AG08395 (cell line): Measurements from ENCODE around the gene MUSK.

ENCODE experiments used
- DNase-seq: peaks from one replicate; pipeline ENCODE4 v3.0.0; 2012; ENCODE audit warnings: mixed read lengths, low spot score

Gene MUSK

GRCh38 chr9:110668570-110669167, at the start of gene MUSK:
Gene MUSK (plus strand): TSS chr9:110668791. CDS start chr9:110668905, 114 bp downstream.
- no peak for DNase-seq

- DNase-seq, result peak; percentile 28
Observed at GRCh38 chr9:110619831-110620230, 48.8 kb upstream of the MUSK start.

GRCh38 chr9:110620726-110621125, 47.9 kb upstream of the MUSK start:
- no peak for DNase-seq

GRCh38 chr9:110622368-110622767, 46.2 kb upstream of the MUSK start:
- DNase-seq, result no peak

- peak; percentile 52 for DNase-seq
Observed at GRCh38 chr9:110623462-110624025, 45.0 kb upstream of the MUSK start.

- DNase-seq, result peak; percentile 50
Observed at GRCh38 chr9:110626101-110626829, 42.3 kb upstream of the MUSK start.

- DNase-seq, result no peak
Observed at GRCh38 chr9:110635589-110635988, 33.0 kb upstream of the MUSK start.

- DNase-seq, result peak; percentile 12
Observed at GRCh38 chr9:110638381-110638954, 30.1 kb upstream of the MUSK start.

- no peak for DNase-seq
Observed at GRCh38 chr9:110640736-110641135, 27.9 kb upstream of the MUSK start.

GRCh38 chr9:110641293-110641692, 27.3 kb upstream of the MUSK start:
- no peak for DNase-seq

- no peak for DNase-seq
Observed at GRCh38 chr9:110648696-110649095, 19.9 kb upstream of the MUSK start.

GRCh38 chr9:110650261-110650660, 18.3 kb upstream of the MUSK start:
- peak; percentile 64 for DNase-seq

GRCh38 chr9:110650991-110651411, 17.6 kb upstream of the MUSK start:
- peak; percentile 77 for DNase-seq

- peak; percentile 53 for DNase-seq
Observed at GRCh38 chr9:110655754-110656641, 12.6 kb upstream of the MUSK start.

- no peak for DNase-seq
Observed at GRCh38 chr9:110659891-110660541, 8.6 kb upstream of the MUSK start.

- no peak for DNase-seq
Observed at GRCh38 chr9:110669433-110669832, 842 bp downstream of the MUSK start.

GRCh38 chr9:110671849-110672248, 3.3 kb downstream of the MUSK start:
- DNase-seq, result no peak

GRCh38 chr9:110672873-110673510, 4.4 kb downstream of the MUSK start:
- DNase-seq, result no peak

- no peak for DNase-seq
Observed at GRCh38 chr9:110687497-110687896, 18.9 kb downstream of the MUSK start.

- DNase-seq, result no peak
Observed at GRCh38 chr9:110688329-110688728, 19.7 kb downstream of the MUSK start.

- DNase-seq, result no peak
Observed at GRCh38 chr9:110691002-110691549, 22.5 kb downstream of the MUSK start.
